ENCODE data around the gene PI4KA.

PI4KA gene

DNA sequence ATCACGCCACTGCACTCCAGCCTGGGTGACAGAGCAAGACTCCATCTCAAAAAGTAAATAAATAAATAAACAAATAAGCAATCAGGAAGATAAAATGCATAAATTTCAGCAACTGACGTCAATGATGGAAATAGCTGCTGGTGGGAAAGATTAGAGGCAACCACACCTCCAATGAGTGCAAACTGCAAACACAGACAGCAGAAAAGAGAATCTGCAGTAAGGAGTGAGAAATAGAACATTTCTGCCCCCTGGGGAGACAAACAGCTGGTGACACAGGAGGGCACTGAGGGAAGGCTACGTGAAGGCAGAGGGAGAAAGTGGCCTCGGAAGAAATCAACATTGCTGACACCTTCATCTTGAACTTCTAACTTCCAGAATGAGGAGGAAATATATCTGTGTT is 6.5 kb downstream of the PI4KA start:
- DNase-seq (ENCODE audit: low read depth): no peak
- in situ Hi-C loops (cut with HindIII; ENCODE audit: low sequenced_read_pairs): no loop called here

DNA sequence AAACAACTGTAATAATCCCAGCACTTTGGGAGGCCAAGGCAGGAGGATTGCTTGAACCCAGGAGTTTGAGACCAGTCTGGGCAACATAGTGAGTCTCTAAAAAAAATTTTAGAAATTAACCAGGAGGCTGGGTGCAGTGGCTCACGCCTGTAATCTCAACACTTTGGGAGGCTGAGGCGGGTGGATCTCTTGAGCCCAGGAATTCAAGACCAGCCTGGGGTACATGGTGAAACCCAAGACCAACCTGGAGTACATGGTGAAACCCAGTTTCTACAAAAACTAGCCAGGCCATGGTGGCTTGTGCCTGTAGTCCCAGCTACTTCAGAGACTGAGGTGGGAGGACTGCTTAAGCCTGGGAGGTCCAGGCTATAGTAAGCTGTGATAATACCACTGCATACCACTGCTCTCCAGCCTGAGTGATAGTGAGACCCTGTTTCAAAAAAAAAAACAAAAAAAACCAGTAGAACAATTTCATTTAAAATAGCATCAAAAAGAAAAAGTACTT is 11.2 kb downstream of the PI4KA start:
- DNase-seq (ENCODE audit: low read depth): no peak
- TF ChIP-seq, protein P1, sequence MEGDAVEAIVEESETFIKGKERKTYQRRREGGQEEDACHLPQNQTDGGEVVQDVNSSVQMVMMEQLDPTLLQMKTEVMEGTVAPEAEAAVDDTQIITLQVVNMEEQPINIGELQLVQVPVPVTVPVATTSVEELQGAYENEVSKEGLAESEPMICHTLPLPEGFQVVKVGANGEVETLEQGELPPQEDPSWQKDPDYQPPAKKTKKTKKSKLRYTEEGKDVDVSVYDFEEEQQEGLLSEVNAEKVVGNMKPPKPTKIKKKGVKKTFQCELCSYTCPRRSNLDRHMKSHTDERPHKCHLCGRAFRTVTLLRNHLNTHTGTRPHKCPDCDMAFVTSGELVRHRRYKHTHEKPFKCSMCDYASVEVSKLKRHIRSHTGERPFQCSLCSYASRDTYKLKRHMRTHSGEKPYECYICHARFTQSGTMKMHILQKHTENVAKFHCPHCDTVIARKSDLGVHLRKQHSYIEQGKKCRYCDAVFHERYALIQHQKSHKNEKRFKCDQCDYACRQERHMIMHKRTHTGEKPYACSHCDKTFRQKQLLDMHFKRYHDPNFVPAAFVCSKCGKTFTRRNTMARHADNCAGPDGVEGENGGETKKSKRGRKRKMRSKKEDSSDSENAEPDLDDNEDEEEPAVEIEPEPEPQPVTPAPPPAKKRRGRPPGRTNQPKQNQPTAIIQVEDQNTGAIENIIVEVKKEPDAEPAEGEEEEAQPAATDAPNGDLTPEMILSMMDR (IDR thresholded peaks at IDR 0.05; ENCODE audit: low read depth, low read length, missing control alignments): no peak
- in situ Hi-C loops (cut with HindIII; ENCODE audit: low sequenced_read_pairs): no loop called here
- no peak overlapping the region for H3K4me3 ChIP-seq (ENCODE audit: low read depth, low read length)

More for the DNA sequence above, 6.5 kb downstream of the PI4KA start:
- TF ChIP-seq, protein P1 (IDR thresholded peaks at IDR 0.05; ENCODE audit: low read depth, low read length, missing control alignments): no peak
- H3K4me3 ChIP-seq (ENCODE audit: low read depth, low read length): no peak overlapping the region

DNA sequence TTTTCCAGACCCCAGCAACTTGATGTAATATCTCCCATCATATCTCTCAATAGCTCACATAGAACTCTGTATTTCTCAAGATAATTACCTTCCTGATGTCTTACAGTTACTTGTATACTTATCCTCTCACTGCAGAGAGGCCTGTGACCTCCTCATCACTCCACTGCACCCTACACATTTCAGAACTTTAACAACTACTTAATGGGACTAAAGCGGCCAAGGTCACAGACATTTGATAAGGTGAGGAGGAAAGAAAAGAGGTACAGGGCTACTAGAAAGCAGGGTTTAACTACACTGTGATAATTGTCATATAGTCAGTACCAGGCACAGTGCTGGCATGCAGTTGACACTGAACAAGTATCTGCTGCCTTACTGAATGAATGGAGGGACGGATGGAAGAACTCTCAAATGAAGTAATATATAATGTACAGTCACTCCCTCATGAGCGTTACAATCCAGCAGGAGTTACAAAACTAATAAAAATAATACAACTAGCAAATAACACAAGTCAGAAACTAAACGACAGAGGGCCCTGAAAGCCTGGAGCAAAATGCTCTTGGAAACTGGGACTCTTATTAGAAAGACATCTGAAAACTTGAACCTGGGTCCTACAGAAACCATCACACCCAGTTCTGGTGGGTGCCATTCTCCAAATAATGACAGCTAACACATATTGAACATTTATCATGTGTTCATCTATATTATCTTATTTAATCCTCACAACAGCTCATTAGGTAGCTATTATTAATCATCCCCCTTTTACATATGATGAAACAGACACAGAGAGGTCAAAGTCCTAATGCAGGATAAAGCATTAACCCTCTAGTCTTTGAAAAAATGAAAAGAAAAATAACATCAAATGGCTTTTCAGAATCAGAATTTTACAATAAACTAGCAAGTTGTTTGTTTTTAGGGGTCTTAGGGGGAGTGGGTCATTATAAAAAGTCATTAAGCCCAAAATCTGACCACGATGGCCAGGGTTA is 14.3 kb downstream of the PI4KA start:
- TF ChIP-seq, protein P1 (IDR thresholded peaks at IDR 0.05; ENCODE audit: low read depth, low read length, missing control alignments): no peak
- no peak for DNase-seq (ENCODE audit: low read depth)
- no peak overlapping the region for H3K4me3 ChIP-seq (ENCODE audit: low read depth, low read length)
- in situ Hi-C loops (cut with HindIII; ENCODE audit: low sequenced_read_pairs): no loop called here

DNA sequence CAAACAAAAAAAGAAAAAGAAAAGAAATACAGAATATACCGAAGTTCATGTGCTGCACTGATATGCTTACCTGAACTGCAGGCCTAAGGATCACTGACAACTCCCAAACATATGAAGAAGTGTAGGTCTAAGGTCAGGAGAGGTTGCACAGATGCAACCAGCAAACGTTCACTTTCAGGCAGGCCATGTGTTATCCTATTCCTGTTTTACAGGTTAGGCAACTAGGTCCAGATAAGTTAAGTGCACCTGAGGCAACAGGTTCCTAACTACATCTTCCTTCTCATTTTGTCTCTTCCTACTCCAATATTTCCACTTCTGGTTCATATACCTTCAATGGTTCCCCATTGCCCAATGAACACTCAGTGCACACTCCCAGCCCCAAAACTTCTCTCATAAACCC is 15.1 kb downstream of the PI4KA start:
- H3K4me3 ChIP-seq (ENCODE audit: low read depth, low read length): no peak overlapping the region
- TF ChIP-seq, protein P1 (IDR thresholded peaks at IDR 0.05; ENCODE audit: low read depth, low read length, missing control alignments): no peak
- in situ Hi-C loops (cut with HindIII; ENCODE audit: low sequenced_read_pairs): no loop called here
- DNase-seq (ENCODE audit: low read depth): no peak

DNA sequence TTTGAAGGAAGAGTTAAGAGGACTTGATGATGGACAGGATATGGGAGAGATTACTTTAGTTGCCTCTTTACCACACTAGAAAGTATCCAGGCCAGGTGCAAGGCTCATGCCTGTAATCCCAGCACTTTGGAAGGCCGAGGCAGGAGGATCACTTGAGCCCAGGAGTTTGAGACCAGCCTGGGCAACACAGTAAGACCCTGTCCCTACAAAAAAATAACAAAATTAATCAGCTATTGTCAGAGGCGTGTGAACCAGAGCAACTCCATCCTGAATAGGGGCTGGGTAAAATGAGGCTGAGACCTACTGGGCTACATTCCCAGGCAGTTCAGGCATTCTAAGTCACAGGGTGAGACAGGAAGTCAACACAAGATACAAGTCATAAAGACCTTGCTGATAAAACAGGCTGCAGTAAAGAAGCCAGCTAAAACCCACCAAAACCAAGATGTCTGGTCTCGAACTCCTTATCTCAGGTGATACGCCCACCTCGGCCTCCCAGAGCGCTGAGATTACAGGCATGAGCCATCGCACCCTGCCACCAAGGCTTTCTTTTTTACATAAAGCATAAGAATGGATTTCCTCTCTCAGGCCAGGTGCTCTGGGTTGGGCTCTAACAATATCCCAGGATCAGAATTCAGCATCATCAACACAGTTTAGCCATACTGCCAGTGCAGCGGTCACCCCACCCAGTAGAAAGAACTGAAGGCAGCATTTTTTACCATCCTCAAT is 17.8 kb downstream of the PI4KA start:
- no peak for DNase-seq (ENCODE audit: low read depth)
- in situ Hi-C loops (cut with HindIII; ENCODE audit: low sequenced_read_pairs): no loop called here
- no peak overlapping the region for H3K4me3 ChIP-seq (ENCODE audit: low read depth, low read length)

More for the DNA sequence above, 17.8 kb downstream of the PI4KA start:
- TF ChIP-seq, protein P1 (IDR thresholded peaks at IDR 0.05; ENCODE audit: low read depth, low read length, missing control alignments): no peak
